ENCODE results near the gene POC1A.

DNA sequence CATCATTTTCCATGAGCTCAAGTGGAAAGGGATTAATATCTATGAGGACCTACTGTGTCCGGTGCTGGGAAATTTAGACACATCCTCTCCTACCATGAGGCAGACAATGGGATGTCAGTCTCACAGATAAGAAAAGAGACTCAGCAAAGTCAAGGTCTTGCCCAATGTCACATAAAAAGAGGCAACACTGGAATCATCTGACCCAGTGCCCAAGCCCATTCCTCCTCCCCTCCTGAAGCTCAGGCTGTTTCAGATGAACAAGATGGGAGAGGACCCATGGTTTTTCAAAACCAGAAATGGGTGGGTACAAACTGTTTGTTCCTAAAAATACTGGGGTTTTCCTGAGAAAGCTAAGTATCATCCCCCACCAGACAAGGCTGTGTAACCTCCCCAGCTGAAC is 22.2 kb downstream of the POC1A start:
- TF ChIP-seq, protein P1, sequence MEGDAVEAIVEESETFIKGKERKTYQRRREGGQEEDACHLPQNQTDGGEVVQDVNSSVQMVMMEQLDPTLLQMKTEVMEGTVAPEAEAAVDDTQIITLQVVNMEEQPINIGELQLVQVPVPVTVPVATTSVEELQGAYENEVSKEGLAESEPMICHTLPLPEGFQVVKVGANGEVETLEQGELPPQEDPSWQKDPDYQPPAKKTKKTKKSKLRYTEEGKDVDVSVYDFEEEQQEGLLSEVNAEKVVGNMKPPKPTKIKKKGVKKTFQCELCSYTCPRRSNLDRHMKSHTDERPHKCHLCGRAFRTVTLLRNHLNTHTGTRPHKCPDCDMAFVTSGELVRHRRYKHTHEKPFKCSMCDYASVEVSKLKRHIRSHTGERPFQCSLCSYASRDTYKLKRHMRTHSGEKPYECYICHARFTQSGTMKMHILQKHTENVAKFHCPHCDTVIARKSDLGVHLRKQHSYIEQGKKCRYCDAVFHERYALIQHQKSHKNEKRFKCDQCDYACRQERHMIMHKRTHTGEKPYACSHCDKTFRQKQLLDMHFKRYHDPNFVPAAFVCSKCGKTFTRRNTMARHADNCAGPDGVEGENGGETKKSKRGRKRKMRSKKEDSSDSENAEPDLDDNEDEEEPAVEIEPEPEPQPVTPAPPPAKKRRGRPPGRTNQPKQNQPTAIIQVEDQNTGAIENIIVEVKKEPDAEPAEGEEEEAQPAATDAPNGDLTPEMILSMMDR (IDR thresholded peaks at IDR 0.05 in 8 of 11, conservative IDR thresholded peaks at IDR 0.05 in 3 of 11), result no peak
- TF ChIP-seq POLR2AphosphoS5 (IDR thresholded peaks at IDR 0.05) (peak in 1 of 3 donors; percentile 35), POLR2A (IDR thresholded peaks at IDR 0.05) (no peak)
